HEK293 (cell line): ENCODE measurements around the gene STARD10.

Experiments
- CTCF ChIA-PET: fragments of 350-600 bp; formaldehyde crosslinking; extraction: SDS; loops from one replicate; lab custom pipeline; 2021; ENCODE audit warnings: antibody characterized with exemption; lab: Yijun Ruan, JAX
- POLR2A ChIA-PET: fragments of 300-600 bp; formaldehyde crosslinking; extraction: SDS; loops from one replicate; lab custom pipeline; 2020; ENCODE audit warnings: antibody characterized with exemption, inconsistent platforms; lab: Yijun Ruan, JAX
- H3K27ac ChIP-seq: fragments of 200-500 bp; sonication (Bioruptor generic); 2 replicates; pipeline ENCODE4 v1.5.1; 2014; ENCODE audit warnings: low read depth, low read length, control low read depth, inconsistent platforms; ENCODE audit errors: extremely low read depth
- H3K36me3 ChIP-seq, 2 experiments: fragments of 200-500 bp in 1 of 2; sonication (Bioruptor generic) in 1 of 2; 1 replicate in 1 of 2; 2 replicates in 1 of 2; pipeline ENCODE4 v1.5.1; 2014 to 2017; ENCODE audit warnings: inconsistent platforms in 2 of 2, low read length in 2 of 2; ENCODE audit not compliant: control insufficient read depth in 2 of 2, insufficient read depth in 1 of 2
- H3K4me1 ChIP-seq: fragments of 200-500 bp; sonication (Bioruptor generic); 2 replicates; pipeline ENCODE4 v1.5.1; 2014; ENCODE audit warnings: mild to moderate bottlenecking, low read length, inconsistent platforms; ENCODE audit not compliant: control insufficient read depth, insufficient read depth
- H3K4me3 ChIP-seq: 2 replicates; pipeline ENCODE4 v1.5.1; 2011; ENCODE audit warnings: low read depth, mild to moderate bottlenecking, control low read depth, low read length, moderate library complexity
- H3K9me3 ChIP-seq: fragments of 200-500 bp; sonication (Bioruptor generic); 2 replicates; pipeline ENCODE4 v1.5.1; 2014; ENCODE audit warnings: low read depth, low read length, inconsistent platforms; ENCODE audit not compliant: control insufficient read depth, insufficient read depth
- BCL11B ChIP-seq: fragments of 450-650 bp; formaldehyde crosslinking; IDR thresholded peaks from 2 replicates; pipeline ENCODE4 v1.5.1; 2016; ENCODE audit warnings: low read depth, missing biosample characterization, missing genetic modification characterization
- GLI4 ChIP-seq: fragments of 450-650 bp; formaldehyde crosslinking; IDR thresholded peaks from 2 replicates; pipeline ENCODE4 v1.5.1; 2016; ENCODE audit warnings: missing biosample characterization, missing genetic modification characterization
- PATZ1 ChIP-seq: fragments of 450-650 bp; formaldehyde crosslinking; IDR thresholded peaks from 2 replicates; pipeline ENCODE4 v1.5.1; 2016; ENCODE audit warnings: missing biosample characterization, missing genetic modification characterization
- SP7 ChIP-seq: fragments of 450-650 bp; formaldehyde crosslinking; IDR thresholded peaks from 2 replicates; pipeline ENCODE4 v1.5.1; 2016; ENCODE audit warnings: missing biosample characterization, missing genetic modification characterization
- TCF7L2 ChIP-seq: IDR thresholded peaks from 2 replicates; pipeline ENCODE4 v1.6.1; 2011; ENCODE audit warnings: low read depth, mild to moderate bottlenecking, inconsistent platforms, low read length, moderate library complexity, borderline replicate concordance
- ZBTB21 ChIP-seq: fragments of 450-650 bp; formaldehyde crosslinking; IDR thresholded peaks from 2 replicates; pipeline ENCODE4 v1.5.1; 2017; ENCODE audit warnings: missing biosample characterization, missing genetic modification characterization
- ZNF202 ChIP-seq: fragments of 450-650 bp; formaldehyde crosslinking; IDR thresholded peaks from 2 replicates; pipeline ENCODE4 v1.5.1; 2016; ENCODE audit warnings: missing biosample characterization, missing genetic modification characterization, borderline replicate concordance
- ZNF211 ChIP-seq: fragments of 450-650 bp; formaldehyde crosslinking; IDR thresholded peaks from 2 replicates; pipeline ENCODE4 v1.5.1; 2016; ENCODE audit warnings: low read depth, missing biosample characterization, missing genetic modification characterization
- ZNF23 ChIP-seq: fragments of 450-650 bp; formaldehyde crosslinking; IDR thresholded peaks from 2 replicates; pipeline ENCODE4 v1.5.1; 2016; ENCODE audit warnings: missing biosample characterization, missing genetic modification characterization, borderline replicate concordance
- ZNF239 ChIP-seq: fragments of 450-650 bp; formaldehyde crosslinking; IDR thresholded peaks from 2 replicates; pipeline ENCODE4 v1.5.1; 2016; ENCODE audit warnings: missing biosample characterization, missing genetic modification characterization
- ZNF302 ChIP-seq: fragments of 450-650 bp; formaldehyde crosslinking; IDR thresholded peaks from 2 replicates; pipeline ENCODE4 v1.5.1; 2016; ENCODE audit warnings: missing biosample characterization, missing genetic modification characterization, low read depth
- ZNF629 ChIP-seq: fragments of 450-650 bp; formaldehyde crosslinking; IDR thresholded peaks from 2 replicates; pipeline ENCODE4 v1.5.1; 2017; ENCODE audit warnings: missing biosample characterization, missing genetic modification characterization
- TF ChIP-seq, protein P1 (sequence below): fragments of 450-650 bp; formaldehyde crosslinking; IDR thresholded peaks from 2 replicates; pipeline ENCODE4 v1.5.1; 2017; ENCODE audit warnings: missing biosample characterization, missing genetic modification characterization
- TF ChIP-seq, protein P2 (sequence below): fragments of 450-650 bp; formaldehyde crosslinking; IDR thresholded peaks from 2 replicates; pipeline ENCODE4 v1.5.1; 2017; ENCODE audit warnings: missing biosample characterization, missing genetic modification characterization
- TF ChIP-seq, protein P3 (sequence below): fragments of 450-650 bp; formaldehyde crosslinking; IDR thresholded peaks from 2 replicates; pipeline ENCODE4 v1.5.1; 2017; ENCODE audit warnings: missing biosample characterization, missing genetic modification characterization
- TF ChIP-seq, protein P4 (sequence below): fragments of 450-650 bp; formaldehyde crosslinking; IDR thresholded peaks from 2 replicates; pipeline ENCODE4 v1.5.1; 2016; ENCODE audit warnings: missing biosample characterization, missing genetic modification characterization
- TF ChIP-seq, protein P5 (sequence below): fragments of 450-650 bp; formaldehyde crosslinking; IDR thresholded peaks from 2 replicates; pipeline ENCODE4 v1.5.1; 2016; ENCODE audit warnings: missing biosample characterization, missing genetic modification characterization, low read depth
- TF ChIP-seq, protein P6 (sequence below): fragments of 450-650 bp; IDR thresholded peaks from 2 replicates; pipeline ENCODE4 v1.5.1; 2018; ENCODE audit warnings: missing biosample characterization, missing genetic modification characterization
- TF ChIP-seq, protein P7 (sequence below): fragments of 450-650 bp; formaldehyde crosslinking; IDR thresholded peaks from 2 replicates; pipeline ENCODE4 v1.5.0; 2017; ENCODE audit warnings: missing biosample characterization, missing genetic modification characterization, borderline replicate concordance

STARD10 gene

GRCh38 chr11:72769680-72770079 lies 24.2 kb downstream of the STARD10 start:
- no peaks in the 10 kb centered on the region for H3K9me3 ChIP-seq
- POLR2A ChIA-PET: no interaction called here
- no peaks in the 10 kb centered on the region for H3K4me1 ChIP-seq
- CTCF ChIA-PET: interaction anchor here (1.6 kb wide), 1 partner anchor 24 kb away, joined by 9 read pairs; the partner anchor contains the start of gene STARD10
- TF ChIP-seq, protein P1, sequence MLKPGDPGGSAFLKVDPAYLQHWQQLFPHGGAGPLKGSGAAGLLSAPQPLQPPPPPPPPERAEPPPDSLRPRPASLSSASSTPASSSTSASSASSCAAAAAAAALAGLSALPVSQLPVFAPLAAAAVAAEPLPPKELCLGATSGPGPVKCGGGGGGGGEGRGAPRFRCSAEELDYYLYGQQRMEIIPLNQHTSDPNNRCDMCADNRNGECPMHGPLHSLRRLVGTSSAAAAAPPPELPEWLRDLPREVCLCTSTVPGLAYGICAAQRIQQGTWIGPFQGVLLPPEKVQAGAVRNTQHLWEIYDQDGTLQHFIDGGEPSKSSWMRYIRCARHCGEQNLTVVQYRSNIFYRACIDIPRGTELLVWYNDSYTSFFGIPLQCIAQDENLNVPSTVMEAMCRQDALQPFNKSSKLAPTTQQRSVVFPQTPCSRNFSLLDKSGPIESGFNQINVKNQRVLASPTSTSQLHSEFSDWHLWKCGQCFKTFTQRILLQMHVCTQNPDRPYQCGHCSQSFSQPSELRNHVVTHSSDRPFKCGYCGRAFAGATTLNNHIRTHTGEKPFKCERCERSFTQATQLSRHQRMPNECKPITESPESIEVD (tag by site-specific recombination): no peak
- TF ChIP-seq SP7 (tag by site-specific recombination): 0 out of 2 replicates have a peak, but pooled peaks have one; percentile 16
- no peak for TF ChIP-seq ZNF302 (tag by site-specific recombination)
- TF ChIP-seq, protein P2, sequence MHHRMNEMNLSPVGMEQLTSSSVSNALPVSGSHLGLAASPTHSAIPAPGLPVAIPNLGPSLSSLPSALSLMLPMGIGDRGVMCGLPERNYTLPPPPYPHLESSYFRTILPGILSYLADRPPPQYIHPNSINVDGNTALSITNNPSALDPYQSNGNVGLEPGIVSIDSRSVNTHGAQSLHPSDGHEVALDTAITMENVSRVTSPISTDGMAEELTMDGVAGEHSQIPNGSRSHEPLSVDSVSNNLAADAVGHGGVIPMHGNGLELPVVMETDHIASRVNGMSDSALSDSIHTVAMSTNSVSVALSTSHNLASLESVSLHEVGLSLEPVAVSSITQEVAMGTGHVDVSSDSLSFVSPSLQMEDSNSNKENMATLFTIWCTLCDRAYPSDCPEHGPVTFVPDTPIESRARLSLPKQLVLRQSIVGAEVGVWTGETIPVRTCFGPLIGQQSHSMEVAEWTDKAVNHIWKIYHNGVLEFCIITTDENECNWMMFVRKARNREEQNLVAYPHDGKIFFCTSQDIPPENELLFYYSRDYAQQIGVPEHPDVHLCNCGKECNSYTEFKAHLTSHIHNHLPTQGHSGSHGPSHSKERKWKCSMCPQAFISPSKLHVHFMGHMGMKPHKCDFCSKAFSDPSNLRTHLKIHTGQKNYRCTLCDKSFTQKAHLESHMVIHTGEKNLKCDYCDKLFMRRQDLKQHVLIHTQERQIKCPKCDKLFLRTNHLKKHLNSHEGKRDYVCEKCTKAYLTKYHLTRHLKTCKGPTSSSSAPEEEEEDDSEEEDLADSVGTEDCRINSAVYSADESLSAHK (tag by site-specific recombination): no peak
- TF ChIP-seq TCF7L2: no peak
- TF ChIP-seq, protein P3, sequence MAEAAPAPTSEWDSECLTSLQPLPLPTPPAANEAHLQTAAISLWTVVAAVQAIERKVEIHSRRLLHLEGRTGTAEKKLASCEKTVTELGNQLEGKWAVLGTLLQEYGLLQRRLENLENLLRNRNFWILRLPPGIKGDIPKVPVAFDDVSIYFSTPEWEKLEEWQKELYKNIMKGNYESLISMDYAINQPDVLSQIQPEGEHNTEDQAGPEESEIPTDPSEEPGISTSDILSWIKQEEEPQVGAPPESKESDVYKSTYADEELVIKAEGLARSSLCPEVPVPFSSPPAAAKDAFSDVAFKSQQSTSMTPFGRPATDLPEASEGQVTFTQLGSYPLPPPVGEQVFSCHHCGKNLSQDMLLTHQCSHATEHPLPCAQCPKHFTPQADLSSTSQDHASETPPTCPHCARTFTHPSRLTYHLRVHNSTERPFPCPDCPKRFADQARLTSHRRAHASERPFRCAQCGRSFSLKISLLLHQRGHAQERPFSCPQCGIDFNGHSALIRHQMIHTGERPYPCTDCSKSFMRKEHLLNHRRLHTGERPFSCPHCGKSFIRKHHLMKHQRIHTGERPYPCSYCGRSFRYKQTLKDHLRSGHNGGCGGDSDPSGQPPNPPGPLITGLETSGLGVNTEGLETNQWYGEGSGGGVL: peak; percentile 76
- no peak for TF ChIP-seq ZNF202
- no peak for TF ChIP-seq ZNF239 (tag by site-specific recombination)
- TF ChIP-seq, protein P4, sequence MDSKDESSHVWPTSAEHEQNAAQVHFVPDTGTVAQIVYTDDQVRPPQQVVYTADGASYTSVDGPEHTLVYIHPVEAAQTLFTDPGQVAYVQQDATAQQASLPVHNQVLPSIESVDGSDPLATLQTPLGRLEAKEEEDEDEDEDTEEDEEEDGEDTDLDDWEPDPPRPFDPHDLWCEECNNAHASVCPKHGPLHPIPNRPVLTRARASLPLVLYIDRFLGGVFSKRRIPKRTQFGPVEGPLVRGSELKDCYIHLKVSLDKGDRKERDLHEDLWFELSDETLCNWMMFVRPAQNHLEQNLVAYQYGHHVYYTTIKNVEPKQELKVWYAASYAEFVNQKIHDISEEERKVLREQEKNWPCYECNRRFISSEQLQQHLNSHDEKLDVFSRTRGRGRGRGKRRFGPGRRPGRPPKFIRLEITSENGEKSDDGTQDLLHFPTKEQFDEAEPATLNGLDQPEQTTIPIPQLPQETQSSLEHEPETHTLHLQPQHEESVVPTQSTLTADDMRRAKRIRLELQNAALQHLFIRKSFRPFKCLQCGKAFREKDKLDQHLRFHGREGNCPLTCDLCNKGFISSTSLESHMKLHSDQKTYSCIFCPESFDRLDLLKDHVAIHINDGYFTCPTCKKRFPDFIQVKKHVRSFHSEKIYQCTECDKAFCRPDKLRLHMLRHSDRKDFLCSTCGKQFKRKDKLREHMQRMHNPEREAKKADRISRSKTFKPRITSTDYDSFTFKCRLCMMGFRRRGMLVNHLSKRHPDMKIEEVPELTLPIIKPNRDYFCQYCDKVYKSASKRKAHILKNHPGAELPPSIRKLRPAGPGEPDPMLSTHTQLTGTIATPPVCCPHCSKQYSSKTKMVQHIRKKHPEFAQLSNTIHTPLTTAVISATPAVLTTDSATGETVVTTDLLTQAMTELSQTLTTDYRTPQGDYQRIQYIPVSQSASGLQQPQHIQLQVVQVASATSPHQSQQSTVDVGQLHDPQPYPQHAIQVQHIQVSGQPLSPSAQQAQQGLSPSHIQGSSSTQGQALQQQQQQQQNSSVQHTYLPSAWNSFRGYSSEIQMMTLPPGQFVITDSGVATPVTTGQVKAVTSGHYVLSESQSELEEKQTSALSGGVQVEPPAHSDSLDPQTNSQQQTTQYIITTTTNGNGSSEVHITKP (tag by site-specific recombination): peak; percentile 87
- no peak for TF ChIP-seq BCL11B (tag by site-specific recombination)
- peak; percentile 85 for TF ChIP-seq ZNF629 (tag by site-specific recombination)
- TF ChIP-seq ZNF211 (tag by site-specific recombination): no peak
- TF ChIP-seq ZBTB21: peak; percentile 54; the same call in 1 of the 2 replicates
- TF ChIP-seq, protein P5, sequence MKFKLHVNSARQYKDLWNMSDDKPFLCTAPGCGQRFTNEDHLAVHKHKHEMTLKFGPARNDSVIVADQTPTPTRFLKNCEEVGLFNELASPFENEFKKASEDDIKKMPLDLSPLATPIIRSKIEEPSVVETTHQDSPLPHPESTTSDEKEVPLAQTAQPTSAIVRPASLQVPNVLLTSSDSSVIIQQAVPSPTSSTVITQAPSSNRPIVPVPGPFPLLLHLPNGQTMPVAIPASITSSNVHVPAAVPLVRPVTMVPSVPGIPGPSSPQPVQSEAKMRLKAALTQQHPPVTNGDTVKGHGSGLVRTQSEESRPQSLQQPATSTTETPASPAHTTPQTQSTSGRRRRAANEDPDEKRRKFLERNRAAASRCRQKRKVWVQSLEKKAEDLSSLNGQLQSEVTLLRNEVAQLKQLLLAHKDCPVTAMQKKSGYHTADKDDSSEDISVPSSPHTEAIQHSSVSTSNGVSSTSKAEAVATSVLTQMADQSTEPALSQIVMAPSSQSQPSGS (tag by site-specific recombination): peak; percentile 79
- TF ChIP-seq, protein P6, sequence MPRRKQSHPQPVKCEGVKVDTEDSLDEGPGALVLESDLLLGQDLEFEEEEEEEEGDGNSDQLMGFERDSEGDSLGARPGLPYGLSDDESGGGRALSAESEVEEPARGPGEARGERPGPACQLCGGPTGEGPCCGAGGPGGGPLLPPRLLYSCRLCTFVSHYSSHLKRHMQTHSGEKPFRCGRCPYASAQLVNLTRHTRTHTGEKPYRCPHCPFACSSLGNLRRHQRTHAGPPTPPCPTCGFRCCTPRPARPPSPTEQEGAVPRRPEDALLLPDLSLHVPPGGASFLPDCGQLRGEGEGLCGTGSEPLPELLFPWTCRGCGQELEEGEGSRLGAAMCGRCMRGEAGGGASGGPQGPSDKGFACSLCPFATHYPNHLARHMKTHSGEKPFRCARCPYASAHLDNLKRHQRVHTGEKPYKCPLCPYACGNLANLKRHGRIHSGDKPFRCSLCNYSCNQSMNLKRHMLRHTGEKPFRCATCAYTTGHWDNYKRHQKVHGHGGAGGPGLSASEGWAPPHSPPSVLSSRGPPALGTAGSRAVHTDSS (tag by site-specific recombination): no peak
- TF ChIP-seq GLI4: no peak
- TF ChIP-seq ZNF23 (tag by site-specific recombination): no peak
- TF ChIP-seq, protein P7, sequence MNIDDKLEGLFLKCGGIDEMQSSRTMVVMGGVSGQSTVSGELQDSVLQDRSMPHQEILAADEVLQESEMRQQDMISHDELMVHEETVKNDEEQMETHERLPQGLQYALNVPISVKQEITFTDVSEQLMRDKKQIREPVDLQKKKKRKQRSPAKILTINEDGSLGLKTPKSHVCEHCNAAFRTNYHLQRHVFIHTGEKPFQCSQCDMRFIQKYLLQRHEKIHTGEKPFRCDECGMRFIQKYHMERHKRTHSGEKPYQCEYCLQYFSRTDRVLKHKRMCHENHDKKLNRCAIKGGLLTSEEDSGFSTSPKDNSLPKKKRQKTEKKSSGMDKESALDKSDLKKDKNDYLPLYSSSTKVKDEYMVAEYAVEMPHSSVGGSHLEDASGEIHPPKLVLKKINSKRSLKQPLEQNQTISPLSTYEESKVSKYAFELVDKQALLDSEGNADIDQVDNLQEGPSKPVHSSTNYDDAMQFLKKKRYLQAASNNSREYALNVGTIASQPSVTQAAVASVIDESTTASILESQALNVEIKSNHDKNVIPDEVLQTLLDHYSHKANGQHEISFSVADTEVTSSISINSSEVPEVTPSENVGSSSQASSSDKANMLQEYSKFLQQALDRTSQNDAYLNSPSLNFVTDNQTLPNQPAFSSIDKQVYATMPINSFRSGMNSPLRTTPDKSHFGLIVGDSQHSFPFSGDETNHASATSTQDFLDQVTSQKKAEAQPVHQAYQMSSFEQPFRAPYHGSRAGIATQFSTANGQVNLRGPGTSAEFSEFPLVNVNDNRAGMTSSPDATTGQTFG (tag by site-specific recombination): no peak
- peak; percentile 62 for TF ChIP-seq PATZ1 (tag by site-specific recombination)
- no peaks in the 10 kb centered on the region for H3K36me3 ChIP-seq
- H3K4me3 ChIP-seq: no peak overlapping the region
- H3K27ac ChIP-seq: no peak overlapping the region
